GM15510 (cell line): ENCODE results near the gene CDSN.

Source experiments
- POLR2A ChIP-seq: IDR thresholded peaks from 3 replicates; pipeline ENCODE4 v1.6.1; 2011; ENCODE audit warnings: borderline replicate concordance; ENCODE audit not compliant: insufficient read length; ENCODE audit errors: extremely low read depth

CDSN gene, protein sequence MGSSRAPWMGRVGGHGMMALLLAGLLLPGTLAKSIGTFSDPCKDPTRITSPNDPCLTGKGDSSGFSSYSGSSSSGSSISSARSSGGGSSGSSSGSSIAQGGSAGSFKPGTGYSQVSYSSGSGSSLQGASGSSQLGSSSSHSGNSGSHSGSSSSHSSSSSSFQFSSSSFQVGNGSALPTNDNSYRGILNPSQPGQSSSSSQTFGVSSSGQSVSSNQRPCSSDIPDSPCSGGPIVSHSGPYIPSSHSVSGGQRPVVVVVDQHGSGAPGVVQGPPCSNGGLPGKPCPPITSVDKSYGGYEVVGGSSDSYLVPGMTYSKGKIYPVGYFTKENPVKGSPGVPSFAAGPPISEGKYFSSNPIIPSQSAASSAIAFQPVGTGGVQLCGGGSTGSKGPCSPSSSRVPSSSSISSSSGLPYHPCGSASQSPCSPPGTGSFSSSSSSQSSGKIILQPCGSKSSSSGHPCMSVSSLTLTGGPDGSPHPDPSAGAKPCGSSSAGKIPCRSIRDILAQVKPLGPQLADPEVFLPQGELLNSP

DNA sequence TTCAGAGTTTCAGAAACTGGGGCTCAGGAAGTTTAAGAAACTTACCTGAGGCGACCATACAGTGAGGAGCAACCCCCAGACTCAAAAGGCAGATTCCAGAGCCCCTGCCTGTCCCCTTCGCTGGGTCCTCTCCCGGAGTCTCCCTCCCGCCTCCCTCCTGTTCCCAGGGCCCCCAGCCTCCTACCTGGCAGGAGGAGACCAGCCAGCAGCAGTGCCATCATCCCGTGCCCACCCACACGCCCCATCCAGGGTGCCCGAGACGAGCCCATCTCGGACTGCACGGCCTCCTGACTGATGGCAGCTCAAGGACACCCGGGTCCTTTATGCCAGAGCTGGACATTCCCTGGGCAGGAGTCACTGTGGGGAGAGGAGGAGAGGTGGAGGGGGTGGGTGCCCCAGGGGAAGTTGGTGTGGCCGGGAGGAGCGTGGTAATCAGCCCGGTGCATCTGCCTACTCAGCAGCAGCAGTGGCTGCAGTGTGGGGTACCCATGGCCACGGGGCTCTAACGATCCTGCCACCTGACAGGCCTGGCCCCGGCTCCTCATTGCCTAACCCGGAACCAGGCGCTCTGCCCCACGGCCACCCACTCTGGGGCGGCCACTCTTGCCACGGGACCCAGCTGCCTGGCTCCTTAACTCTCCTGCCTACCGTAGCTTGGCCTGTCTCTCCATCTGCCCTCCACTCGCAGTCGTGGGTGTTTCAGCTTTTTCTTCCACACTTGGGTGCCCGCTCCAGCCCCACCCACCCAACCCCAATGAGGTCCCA is at the start of gene CDSN:
Gene CDSN (minus strand): TSS at position 296 of the 765 bp plus-strand sequence. CDS start 27 bp downstream, at position 269.
- TF ChIP-seq POLR2A, result no peak

DNA sequence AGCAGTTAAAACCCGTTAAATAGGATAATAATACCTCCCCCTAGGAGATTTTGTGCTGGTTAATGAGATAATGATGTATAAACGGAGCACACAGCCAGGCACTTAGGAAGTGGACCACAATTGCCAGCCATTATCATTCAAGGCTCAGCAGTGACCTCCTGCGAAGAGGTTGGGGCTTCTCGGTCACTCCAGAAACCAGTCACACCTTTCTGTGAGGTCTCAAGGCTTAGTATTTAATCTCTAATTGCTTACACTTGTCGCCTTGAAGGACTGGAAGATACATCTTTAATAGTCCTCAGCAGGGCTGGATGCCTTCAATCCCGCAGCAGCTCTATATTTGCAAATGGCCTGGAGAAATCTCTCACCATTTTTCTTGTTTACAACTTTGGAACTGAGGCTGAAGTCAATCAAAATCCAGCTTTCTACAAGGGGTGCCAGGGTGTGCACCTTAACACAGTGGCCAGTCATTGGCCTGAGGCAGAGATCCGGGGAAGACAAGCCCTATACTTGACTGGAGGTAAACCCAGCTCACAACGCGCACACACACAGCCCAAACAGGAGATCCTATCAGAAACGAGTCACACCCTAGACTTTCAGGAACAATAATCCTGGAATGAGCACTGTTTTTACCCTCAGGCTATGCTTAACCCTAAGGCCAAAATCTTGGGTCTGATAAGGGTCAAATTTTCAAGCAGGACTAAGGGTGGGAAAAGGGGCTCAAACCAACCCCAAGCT is 49.0 kb upstream of the CDSN start:
- no peak for TF ChIP-seq POLR2A

DNA sequence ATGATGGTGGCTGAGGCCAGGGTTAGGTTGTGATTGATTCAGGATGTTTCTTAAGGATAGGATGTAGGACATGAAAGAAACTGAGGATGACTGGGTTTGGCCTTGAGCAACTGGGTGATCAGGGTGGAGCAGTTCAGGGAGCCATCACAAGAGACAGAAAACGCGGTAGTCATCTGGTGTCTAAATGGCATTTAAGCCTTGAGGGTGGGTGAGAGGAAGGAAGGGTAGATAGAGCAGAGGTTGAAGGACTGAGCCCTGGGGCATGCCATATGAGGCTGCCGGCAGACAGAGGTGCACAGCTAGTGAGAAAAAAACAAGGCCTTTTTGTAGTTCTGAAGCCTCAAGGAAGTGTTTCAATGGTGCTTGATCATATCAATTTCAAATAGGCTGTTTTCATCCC is 48.4 kb upstream of the CDSN start:
- no peak for TF ChIP-seq POLR2A

DNA sequence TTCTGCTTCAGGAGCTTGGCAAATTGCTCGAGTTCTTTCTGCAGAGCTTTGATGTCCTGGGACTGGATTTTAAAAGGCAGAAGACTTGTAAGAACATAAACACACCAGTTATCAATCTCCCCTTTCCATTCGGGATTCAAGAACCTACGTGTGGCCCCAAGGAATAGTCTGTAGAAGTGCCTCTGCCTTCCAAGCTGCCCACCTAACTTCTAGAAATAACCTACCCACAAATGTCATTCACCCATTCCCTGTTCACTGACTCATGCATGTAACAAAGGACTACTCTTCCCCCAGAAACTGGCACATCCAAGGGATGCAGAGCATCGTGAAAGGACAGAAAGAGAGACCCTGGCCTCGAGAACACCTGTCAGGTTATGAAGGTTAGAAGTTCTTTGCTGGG is 45.7 kb upstream of the CDSN start:
- no peak for TF ChIP-seq POLR2A

DNA sequence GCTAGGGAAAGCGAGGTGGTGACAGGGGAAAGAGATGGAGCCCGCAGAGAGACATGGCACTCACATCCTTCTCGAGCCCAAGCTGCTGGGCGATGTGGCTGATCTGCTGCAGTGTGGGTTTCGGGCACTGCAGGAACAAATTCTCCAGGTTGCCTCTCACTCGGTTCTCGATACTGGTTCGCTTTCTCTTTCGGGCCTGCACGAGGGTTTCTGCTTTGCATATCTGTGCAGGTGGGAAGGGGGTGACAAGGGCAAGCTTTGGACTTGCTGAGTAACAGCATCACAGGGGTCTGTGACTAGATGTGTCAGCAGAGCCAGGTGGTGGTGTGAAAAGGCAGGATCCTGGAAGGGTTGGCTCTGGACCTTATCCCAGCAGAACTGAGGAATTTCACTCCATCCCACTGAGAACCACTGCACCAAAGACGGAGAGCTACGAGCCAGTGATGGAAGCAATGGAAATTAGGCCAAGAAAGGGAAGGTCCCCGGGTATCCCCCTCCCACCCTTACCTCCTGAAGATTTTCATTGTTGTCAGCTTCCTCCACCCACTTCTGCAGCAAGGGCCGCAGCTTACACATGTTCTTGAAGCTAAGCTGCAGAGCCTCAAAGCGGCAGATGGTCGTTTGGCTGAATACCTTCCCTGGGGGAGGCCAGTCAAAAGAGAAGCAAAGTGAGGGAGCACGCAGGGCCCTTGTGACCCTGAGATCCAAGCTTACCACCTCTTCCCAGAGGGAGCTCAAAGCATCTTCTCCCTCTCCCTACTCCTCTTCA is 45.0 kb upstream of the CDSN start:
- peak; percentile 54 for TF ChIP-seq POLR2A

DNA sequence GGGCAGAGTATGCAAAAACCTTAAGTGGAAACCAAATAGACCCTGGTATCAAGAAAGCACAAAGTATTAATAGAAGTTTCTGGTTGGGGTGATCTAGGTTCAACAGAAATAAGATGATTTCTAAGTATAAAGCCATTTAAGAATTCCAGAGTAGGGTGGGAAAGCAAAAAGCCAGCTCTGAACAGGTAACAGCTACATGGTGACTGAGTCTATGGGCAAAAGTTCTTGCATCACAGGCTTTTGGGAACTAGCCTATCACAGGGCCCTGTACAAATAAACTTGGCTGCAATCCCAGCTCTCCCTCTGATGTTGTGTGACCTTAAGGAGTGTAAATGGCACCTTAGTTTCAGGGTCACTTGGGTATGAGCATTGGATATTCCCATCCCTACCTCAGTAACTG is 43.7 kb upstream of the CDSN start:
- TF ChIP-seq POLR2A, result no peak

DNA sequence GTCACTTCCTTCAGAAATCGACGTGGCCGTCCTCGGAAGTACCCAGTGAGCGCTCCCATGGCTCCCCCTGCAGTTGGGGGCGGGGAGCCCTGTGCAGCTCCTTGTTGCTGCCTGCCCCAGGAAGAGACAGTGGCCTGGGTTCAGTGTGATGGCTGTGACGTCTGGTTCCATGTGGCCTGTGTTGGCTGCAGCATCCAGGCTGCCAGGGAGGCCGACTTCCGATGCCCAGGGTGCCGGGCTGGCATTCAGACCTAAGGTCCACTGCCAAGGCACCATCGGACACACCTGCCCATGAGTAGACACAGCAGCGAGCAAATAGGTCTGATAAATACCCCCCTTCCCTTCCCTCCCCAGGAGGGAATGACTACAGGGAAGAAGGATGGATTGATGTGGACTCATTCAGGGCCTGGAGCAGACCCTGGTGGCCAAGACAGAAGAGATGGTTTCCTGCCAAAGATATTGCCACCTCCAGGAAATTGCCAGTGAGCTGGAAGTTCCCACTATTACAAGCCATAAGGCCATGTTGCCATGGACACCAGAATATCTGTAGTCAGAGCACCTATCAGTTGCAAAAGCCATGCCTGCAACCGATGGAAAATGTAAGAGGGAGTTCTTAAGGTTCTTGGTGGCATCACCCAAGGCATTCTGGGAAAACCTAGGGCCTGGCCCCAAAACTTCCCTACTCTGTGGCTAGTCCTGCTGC is 42.4 kb upstream of the CDSN start:
- TF ChIP-seq POLR2A, result no peak

DNA sequence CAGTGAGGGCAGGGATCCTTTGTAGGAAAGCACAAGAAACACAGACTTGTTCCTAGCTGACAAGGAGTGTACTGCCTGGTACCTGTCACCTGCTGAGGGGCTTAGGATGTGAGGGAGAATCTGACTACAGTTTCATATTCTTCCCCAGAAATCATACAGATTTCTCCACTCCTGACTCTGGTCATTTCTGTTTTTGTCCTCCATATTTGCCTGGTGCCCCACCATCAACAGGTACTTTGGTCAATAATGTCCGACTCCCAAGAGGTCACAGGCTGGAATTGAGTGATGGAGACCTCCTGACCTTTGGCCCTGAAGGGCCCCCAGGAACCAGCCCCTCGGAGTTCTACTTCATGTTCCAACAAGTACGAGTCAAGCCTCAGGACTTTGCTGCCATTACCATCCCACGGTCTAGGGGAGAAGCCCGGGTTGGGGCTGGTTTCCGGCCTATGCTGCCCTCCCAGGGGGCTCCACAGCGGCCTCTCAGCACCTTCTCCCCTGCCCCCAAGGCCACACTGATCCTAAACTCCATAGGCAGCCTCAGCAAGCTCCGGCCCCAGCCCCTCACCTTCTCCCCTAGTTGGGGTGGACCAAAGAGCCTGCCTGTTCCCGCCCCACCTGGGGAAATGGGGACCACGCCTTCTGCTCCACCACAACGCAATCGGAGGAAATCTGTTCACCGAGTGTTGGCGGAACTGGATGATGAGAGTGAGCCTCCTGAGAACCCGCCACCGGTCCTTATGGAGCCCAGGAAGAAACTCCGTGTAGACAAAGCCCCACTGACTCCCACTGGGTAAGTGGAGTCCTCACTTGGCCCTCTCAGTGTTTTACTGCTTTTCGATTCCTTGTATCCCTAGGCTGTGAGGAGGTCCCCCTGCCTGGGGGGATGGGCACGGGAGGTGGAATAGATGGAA is 41.2 kb upstream of the CDSN start:
- no peak for TF ChIP-seq POLR2A

DNA sequence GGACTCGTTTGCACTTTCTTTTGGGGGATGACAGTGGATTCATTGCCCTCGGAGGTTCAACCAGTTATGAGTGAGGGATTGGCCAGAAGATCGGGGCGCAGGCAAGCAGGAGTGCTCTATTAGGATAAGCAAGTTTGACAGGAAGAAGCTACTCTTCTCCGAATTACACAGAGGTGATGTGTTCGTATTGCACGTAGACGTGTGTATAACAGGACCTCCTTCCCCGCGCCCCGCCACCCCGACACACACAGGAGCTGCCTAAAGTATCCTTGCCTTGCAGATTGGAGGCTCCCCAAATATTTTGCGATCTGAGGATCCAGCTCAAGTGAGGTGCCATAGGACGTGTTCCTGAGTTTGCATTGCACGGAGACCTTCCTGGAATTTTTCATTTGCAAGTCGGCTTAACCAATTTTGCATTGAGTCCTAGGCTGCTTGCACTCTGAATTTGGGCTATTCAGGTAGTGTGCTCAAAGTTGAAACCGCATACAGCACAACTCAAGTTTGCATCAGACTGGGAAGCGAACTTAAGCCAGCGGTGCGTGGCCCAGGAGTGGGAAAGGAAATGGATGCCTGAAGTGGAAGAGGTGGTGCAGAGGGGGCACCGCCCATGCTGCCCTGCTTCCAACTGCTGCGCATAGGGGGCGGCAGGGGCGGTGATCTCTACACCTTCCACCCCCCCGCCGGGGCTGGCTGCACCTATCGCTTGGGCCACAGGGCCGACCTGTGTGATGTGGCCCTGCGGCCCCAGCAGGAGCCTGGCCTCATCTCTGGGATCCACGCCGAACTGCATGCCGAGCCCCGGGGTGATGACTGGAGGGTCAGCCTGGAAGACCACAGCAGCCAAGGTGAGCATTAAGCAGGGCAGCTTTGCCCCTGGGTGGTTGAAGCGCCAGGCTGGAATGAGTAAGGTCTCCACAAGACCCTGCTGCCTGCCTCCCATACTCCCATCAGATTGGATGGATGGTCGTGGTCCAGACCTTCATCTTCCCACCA is 38.9 kb upstream of the CDSN start:
- peak; percentile 38 for TF ChIP-seq POLR2A

DNA sequence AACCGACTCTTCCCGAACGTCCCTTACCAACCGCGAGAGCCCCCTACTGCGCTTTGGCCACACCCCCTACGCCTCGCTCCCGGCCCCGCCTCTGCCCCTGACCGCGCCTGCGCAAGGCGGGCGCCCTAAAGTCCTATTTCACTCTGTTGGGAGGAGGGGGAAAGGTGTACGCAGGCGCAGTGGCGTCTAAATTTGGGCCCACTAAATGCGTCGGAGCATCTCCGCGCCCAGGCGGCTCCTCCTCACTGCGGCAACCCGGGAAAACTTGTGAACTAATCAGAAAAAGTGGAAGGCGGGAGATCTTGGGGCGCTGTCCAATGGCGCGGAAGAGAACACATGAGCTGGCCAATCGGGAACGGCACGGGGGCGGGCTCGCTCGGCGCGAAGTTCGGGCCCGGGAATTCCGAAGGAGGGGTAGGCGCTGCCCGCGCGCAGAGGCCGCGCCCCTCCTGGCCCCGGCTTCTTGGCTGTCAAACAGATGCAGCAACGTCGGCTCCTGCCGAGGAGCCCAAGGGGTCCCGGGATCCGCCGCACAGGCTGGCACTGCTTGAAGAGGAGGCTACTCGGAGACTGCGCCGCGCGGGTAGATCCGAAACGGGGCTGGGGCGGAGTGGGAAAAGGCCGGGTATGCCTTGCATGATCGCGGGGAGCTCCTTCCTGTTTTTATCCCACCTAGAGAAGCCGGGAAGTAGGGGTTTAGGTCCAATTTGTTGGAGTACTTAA is 38.1 kb upstream of the CDSN start, which contains the start of gene TCF19:
Gene TCF19 (plus strand): TSS at position 450 of the 723 bp plus-strand sequence. CDS start 881 bp downstream, outside the sequence.
- TF ChIP-seq POLR2A, result peak; percentile 47
